Osteocyte (in vitro differentiated cells): Measurements from ENCODE around the gene FAM89B. TPM values are rescaled to one million over a fixed set of nuclear protein-coding genes. Genes with fewer than 3 reads are reported as not detected.

Source experiments
- DNase-seq: peaks from one replicate; pipeline ENCODE4 v3.0.0; 2021; ENCODE audit warnings: mixed read lengths; ENCODE audit not compliant: unreplicated experiment; ENCODE audit errors: extremely low spot score
- H3K27ac Mint-ChIP-seq: one replicate; pipeline ENCODE4 v1.8.0; 2021; ENCODE audit warnings: mild to moderate bottlenecking, mixed read lengths; ENCODE audit not compliant: unreplicated experiment
- H3K27me3 Mint-ChIP-seq: one replicate; pipeline ENCODE4 v1.8.0; 2021; ENCODE audit warnings: mixed read lengths; ENCODE audit not compliant: unreplicated experiment
- H3K36me3 Mint-ChIP-seq: one replicate; pipeline ENCODE4 v1.8.0; 2021; ENCODE audit warnings: mixed read lengths; ENCODE audit not compliant: unreplicated experiment
- H3K4me1 Mint-ChIP-seq: one replicate; pipeline ENCODE4 v1.8.0; 2021; ENCODE audit warnings: mixed read lengths; ENCODE audit not compliant: unreplicated experiment
- H3K4me3 Mint-ChIP-seq: one replicate; pipeline ENCODE4 v1.8.0; 2021; ENCODE audit warnings: mild to moderate bottlenecking, moderate library complexity, mixed read lengths; ENCODE audit not compliant: unreplicated experiment
- H3K9me3 Mint-ChIP-seq: one replicate; pipeline ENCODE4 v1.8.0; 2021; ENCODE audit warnings: mixed read lengths; ENCODE audit not compliant: unreplicated experiment
- total RNA-seq: library from RNA; stranded (reverse); gene quantifications from 2 replicates; pipeline ENCODE4 v1.2.1, GENCODE V29; 2021
- TF ChIP-seq, protein P1 (sequence below): fragments of 200-600 bp; sonication (generic); IDR thresholded peaks from 2 replicates; pipeline ENCODE4 v1.5.0; 2021; ENCODE audit warnings: antibody characterized with exemption, mild to moderate bottlenecking, moderate library complexity

FAM89B gene
- total RNA-seq, 1 donor from 2014 or later: 92.1 TPM

DNA sequence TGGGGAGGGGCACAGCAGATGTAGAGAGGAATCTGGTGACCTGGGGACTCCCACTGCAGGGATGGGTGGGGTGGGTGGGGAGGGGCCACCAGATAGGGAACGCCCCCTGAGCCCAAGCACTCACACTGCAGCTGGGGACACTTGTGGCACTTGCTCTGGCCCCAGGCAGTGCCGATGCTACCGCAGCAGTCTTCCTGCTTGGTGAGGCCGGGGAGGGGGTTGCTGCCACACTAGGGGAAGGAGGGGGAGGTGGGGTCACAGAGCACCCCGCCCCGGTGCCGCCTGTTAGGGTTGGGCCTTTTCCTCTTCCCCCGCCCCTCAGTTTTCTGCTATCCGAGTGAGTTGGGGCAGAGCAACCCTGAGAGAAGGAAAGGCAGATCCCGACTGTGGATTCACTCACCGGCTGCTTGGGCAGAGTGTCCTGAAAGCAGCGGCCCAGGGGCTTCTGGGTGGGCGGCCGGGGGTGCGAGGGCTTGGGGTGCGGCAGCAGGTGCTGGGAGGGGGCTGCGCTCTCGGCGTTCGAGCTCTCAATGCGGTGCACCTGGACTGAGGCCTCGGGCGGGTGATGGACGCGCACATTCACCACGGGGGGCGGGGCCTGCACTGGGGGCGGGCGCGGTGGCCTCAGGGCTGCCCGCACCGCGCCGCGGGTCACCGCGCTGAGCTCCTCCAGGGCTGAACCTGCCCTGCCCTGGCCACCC, 18.9 kb upstream of the FAM89B start:
- Mint-ChIP-seq H3K27ac (no peak overlapping the region), H3K9me3 (no peaks in the 10 kb centered on the region), H3K4me3 (no peak overlapping the region), H3K36me3 (peaks cover 34% of the 10 kb centered on the region), H3K27me3 (no peaks in the 10 kb centered on the region), H3K4me1 (peaks cover 39% of the 10 kb centered on the region)
- TF ChIP-seq, protein P1, sequence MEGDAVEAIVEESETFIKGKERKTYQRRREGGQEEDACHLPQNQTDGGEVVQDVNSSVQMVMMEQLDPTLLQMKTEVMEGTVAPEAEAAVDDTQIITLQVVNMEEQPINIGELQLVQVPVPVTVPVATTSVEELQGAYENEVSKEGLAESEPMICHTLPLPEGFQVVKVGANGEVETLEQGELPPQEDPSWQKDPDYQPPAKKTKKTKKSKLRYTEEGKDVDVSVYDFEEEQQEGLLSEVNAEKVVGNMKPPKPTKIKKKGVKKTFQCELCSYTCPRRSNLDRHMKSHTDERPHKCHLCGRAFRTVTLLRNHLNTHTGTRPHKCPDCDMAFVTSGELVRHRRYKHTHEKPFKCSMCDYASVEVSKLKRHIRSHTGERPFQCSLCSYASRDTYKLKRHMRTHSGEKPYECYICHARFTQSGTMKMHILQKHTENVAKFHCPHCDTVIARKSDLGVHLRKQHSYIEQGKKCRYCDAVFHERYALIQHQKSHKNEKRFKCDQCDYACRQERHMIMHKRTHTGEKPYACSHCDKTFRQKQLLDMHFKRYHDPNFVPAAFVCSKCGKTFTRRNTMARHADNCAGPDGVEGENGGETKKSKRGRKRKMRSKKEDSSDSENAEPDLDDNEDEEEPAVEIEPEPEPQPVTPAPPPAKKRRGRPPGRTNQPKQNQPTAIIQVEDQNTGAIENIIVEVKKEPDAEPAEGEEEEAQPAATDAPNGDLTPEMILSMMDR: no peak
- no peak for DNase-seq

DNA sequence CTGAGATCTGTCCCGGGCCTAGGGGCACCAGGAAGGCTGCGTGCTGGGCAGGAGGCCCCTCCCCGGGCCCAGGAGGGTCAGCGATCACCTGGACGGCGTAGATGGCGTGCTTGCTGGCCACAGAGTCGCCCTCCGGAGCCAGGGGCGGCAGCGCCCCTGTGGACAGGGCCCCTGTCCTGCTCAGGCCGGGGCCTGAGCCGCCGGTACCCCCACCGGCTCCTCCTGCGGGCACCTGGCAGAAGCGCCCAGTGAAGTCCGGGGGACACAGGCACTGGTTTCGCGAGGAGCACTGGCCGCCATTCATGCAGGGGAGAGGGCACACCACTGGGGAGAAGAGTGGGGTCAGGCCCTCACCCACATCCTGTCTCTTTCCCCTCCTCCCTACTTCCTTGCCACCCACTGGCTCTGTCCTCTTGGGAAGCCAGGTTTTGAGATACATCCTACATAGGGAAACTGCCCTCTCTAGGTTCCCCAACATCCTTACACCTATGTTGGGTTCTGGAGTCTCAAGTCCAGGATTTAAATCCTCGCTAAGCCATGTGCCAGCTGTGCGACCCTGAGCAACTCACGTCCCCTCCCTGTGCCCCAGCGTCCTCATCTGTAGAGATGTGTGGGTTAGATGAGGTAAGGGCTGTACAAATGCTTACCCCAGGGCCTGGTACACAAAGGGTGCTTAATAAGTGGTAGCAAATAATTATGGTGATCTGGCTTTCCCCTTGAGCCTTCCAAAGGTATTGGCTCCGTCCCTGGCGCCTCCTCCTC, 18.1 kb upstream of the FAM89B start:
- H3K36me3 Mint-ChIP-seq: peaks cover 27% of the 10 kb centered on the region
- no peaks in the 10 kb centered on the region for H3K27me3 Mint-ChIP-seq
- TF ChIP-seq, protein P1: no peak
- no peak overlapping the region for H3K4me3 Mint-ChIP-seq
- peaks cover 47% of the 10 kb centered on the region for H3K4me1 Mint-ChIP-seq
- no peaks in the 10 kb centered on the region for H3K9me3 Mint-ChIP-seq
- no peak overlapping the region for H3K27ac Mint-ChIP-seq
- DNase-seq: no peak

DNA sequence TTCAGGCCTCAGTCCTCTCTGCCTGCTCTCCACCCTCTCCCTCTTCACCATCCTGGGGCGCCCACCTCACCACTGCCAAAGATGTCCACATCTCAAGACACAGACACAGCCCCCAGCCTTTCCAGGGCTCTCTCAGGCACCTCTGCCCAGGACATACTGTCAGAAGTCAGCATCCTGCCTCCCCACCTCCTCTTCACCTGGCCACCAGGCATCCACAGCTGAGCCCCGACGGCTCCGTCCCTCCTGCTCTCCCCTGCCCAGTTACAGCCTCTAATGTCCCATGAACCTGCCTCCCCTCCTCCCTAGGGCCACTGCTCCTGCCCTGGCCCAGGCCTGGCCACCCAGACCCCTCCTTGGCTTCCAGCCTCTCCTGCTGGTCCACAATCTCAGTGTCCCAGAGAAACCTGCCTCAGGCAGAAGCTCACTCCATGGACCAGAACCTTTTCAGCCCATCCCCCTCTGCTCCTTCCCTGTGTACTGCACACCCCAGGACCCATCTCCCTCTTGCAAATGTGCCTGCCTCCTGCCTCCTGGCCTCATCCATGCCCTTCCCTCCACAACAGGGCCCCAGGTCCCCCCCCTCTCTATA, 17.4 kb upstream of the FAM89B start:
- Mint-ChIP-seq H3K4me1 (peaks cover 54% of the 10 kb centered on the region), H3K36me3 (peaks cover 23% of the 10 kb centered on the region), H3K27me3 (no peaks in the 10 kb centered on the region), H3K4me3 (no peak overlapping the region), H3K27ac (peak overlapping the region; percentile 96), H3K9me3 (no peaks in the 10 kb centered on the region)
- DNase-seq: no peak
- TF ChIP-seq, protein P1: no peak

DNA sequence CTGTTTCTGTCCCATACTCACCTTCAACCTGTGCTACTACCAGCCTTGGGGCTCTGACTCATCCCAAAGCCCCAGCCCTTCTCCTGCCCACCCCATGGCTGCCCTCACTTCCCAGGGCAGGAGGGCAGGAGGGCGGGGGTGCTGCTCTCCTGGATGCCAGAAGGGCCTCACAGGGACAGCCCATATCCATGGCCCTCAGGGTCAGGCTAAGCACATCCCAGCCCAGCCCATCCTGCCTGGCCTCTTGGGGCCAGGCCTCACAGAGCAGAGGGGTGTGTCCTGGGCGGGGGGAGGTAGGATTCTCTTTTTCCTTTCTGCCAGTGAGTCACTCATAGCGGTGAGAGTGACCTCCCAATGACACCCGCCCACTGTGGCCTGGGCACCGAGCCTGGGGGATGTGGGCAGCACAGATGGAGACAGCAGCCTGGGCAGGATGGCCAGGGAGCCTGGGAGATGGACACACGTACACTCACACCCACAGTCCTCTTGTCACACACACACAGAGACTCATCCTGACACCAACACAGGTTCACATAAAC, 16.6 kb upstream of the FAM89B start:
- no peak for DNase-seq
- H3K36me3 Mint-ChIP-seq: peaks cover 20% of the 10 kb centered on the region
- no peaks in the 10 kb centered on the region for H3K9me3 Mint-ChIP-seq
- peak overlapping the region; percentile 96 for H3K27ac Mint-ChIP-seq
- peak overlapping the region; percentile 81 for H3K4me3 Mint-ChIP-seq
- peaks cover 62% of the 10 kb centered on the region for H3K4me1 Mint-ChIP-seq
- no peaks in the 10 kb centered on the region for H3K27me3 Mint-ChIP-seq
- TF ChIP-seq, protein P1: no peak
